GM18505 (cell line): ENCODE measurements around the gene HNRNPM.

Experiments
- ATAC-seq: cut with Tn5 transposase; IDR thresholded peaks from one replicate; pipeline ENCODE4 v1.9.1; 2021; ENCODE audit not compliant: unreplicated experiment
- POLR2A ChIP-seq: IDR thresholded peaks from 4 replicates; pipeline ENCODE4 v1.6.1; 2011; ENCODE audit warnings: borderline replicate concordance; ENCODE audit not compliant: insufficient read depth, insufficient read length; ENCODE audit errors: extremely low read depth

Gene HNRNPM

GRCh38 chr19:8491574-8491973, 46.8 kb downstream of the HNRNPM start:
- TF ChIP-seq POLR2A = no peak
- no peak for ATAC-seq

- no peak for ATAC-seq
- no peak for TF ChIP-seq POLR2A
Measured at GRCh38 chr19:8494158-8494557, 49.4 kb downstream of the HNRNPM start.

GRCh38 chr19:8498295-8498694, 53.5 kb downstream of the HNRNPM start:
- ATAC-seq = no peak
- TF ChIP-seq POLR2A = no peak

- TF ChIP-seq POLR2A = no peak
- no peak for ATAC-seq
Measured at GRCh38 chr19:8499048-8499833, 54.5 kb downstream of the HNRNPM start.

- no peak for ATAC-seq
- TF ChIP-seq POLR2A = no peak
Measured at GRCh38 chr19:8500158-8500557, 55.4 kb downstream of the HNRNPM start.

- ATAC-seq = no peak
- TF ChIP-seq POLR2A = no peak
Measured at GRCh38 chr19:8501516-8501915, 56.7 kb downstream of the HNRNPM start.

GRCh38 chr19:8501981-8502380, 57.2 kb downstream of the HNRNPM start:
- ATAC-seq = no peak
- no peak for TF ChIP-seq POLR2A

- TF ChIP-seq POLR2A = no peak
- no peak for ATAC-seq
Measured at GRCh38 chr19:8503510-8503909, 58.7 kb downstream of the HNRNPM start.

- no peak for ATAC-seq
- no peak for TF ChIP-seq POLR2A
Measured at GRCh38 chr19:8504171-8504570, 59.4 kb downstream of the HNRNPM start.

- TF ChIP-seq POLR2A = no peak
- ATAC-seq = no peak
Measured at GRCh38 chr19:8504919-8505318, 60.1 kb downstream of the HNRNPM start.

- TF ChIP-seq POLR2A = peak; percentile 25
- ATAC-seq = peak; percentile 54
Measured at GRCh38 chr19:8505680-8506401, 61.1 kb downstream of the HNRNPM start.

- no peak for TF ChIP-seq POLR2A
- ATAC-seq = no peak
Measured at GRCh38 chr19:8506402-8506957, 61.7 kb downstream of the HNRNPM start.

GRCh38 chr19:8510589-8511115, 65.9 kb downstream of the HNRNPM start:
- no peak for TF ChIP-seq POLR2A
- ATAC-seq = no peak

GRCh38 chr19:8511573-8512101, 66.9 kb downstream of the HNRNPM start:
- ATAC-seq = no peak
- TF ChIP-seq POLR2A = no peak
